ENCODE measurements around the gene SOBP.

SOBP gene

DNA sequence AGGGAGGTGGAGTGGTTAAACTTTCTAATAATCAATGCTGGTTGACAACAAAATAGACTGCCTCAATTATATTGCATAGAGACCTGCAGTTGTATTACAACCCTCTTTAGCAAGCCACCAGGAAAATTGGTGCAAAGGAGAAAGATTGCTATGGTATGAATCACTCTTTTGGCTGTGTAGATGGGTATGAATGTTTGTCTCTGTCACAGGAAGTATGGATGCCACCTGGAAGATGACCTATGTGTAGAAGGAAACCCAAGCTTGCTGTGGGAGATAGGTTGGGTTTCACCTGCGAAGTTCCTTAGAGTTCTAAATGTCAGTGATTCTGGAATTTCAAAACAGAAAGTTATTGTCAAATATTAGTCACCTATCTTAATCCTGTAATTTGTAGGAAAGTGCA is 134.6 kb downstream of the SOBP start:
- TF ChIP-seq, protein P1, sequence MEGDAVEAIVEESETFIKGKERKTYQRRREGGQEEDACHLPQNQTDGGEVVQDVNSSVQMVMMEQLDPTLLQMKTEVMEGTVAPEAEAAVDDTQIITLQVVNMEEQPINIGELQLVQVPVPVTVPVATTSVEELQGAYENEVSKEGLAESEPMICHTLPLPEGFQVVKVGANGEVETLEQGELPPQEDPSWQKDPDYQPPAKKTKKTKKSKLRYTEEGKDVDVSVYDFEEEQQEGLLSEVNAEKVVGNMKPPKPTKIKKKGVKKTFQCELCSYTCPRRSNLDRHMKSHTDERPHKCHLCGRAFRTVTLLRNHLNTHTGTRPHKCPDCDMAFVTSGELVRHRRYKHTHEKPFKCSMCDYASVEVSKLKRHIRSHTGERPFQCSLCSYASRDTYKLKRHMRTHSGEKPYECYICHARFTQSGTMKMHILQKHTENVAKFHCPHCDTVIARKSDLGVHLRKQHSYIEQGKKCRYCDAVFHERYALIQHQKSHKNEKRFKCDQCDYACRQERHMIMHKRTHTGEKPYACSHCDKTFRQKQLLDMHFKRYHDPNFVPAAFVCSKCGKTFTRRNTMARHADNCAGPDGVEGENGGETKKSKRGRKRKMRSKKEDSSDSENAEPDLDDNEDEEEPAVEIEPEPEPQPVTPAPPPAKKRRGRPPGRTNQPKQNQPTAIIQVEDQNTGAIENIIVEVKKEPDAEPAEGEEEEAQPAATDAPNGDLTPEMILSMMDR (IDR thresholded peaks at IDR 0.05) = no peak
- no peak for TF ChIP-seq ZFX (IDR thresholded peaks at IDR 0.05; ENCODE audit: borderline replicate concordance)
- H3K27ac ChIP-seq = no peak overlapping the region

DNA sequence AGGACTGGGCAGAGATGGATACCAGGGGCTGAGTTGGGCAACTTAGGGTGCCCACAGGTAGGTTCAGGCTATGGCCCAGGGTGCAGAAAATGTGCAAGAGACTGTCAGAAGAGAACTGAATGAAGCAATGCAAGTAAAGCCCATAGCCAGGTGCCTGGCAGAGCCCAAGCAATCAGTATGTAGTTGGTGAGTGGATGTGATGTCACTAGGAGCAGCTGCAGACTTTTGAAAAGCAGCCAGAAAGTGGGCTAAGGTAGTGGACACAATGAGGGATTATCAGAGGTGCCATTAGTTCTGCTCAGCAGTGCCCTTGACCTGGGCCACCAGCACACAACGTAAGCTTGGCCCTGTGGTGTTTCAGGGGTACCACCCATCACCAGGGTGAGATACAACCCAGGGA is 135.3 kb downstream of the SOBP start:
- TF ChIP-seq ZFX (IDR thresholded peaks at IDR 0.05; ENCODE audit: borderline replicate concordance) = no peak
- TF ChIP-seq, protein P1 (IDR thresholded peaks at IDR 0.05) = no peak

DNA sequence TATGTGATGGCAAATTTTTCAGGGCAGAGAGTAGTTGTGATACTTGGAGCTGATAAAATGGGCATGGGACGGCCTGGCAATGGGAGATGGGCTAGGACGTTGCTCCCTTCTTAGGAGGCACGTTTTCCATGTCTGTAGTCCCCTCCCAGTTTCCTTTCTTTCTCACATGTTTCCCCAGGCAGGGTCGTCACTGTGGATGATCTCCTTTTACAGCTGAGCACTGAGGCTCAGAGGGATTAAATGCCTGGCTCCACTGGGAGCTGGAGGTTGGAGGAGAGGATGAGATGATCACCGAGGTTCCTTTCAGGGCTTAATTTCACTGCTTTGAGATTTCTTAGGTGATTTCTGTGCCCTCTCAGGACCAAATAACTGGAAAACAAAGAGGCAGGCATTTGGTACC is 136.7 kb downstream of the SOBP start:
- TF ChIP-seq ZFX (IDR thresholded peaks at IDR 0.05; ENCODE audit: borderline replicate concordance) = no peak
- TF ChIP-seq, protein P1 (IDR thresholded peaks at IDR 0.05) = no peak

More for the DNA sequence above, 135.3 kb downstream of the SOBP start:
- no peak overlapping the region for H3K27ac ChIP-seq

DNA sequence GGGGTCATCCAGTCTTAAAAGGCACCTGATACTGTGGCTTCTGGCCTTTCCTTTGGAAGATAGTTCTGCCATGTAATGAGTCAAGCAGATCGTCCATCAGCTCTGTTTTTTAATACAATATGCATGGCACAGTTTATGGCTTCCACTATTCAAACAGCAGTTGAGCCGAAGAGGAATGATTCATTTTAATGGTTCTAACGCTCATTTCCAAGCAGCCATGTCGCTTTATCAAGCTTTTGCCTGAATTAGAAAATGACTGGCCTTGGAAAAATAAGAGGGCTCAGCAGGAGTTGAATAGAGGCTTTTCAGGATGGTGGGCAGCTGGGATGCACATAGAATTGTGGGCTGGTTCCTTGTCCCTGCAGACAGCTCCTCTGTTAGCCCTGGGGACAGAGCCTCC is 138.1 kb downstream of the SOBP start:
- no peak for TF ChIP-seq ZFX (IDR thresholded peaks at IDR 0.05; ENCODE audit: borderline replicate concordance)
- TF ChIP-seq, protein P1 (IDR thresholded peaks at IDR 0.05) = no peak
- H3K27ac ChIP-seq = no peak overlapping the region

More for the DNA sequence above, 136.7 kb downstream of the SOBP start:
- H3K27ac ChIP-seq = no peak overlapping the region

DNA sequence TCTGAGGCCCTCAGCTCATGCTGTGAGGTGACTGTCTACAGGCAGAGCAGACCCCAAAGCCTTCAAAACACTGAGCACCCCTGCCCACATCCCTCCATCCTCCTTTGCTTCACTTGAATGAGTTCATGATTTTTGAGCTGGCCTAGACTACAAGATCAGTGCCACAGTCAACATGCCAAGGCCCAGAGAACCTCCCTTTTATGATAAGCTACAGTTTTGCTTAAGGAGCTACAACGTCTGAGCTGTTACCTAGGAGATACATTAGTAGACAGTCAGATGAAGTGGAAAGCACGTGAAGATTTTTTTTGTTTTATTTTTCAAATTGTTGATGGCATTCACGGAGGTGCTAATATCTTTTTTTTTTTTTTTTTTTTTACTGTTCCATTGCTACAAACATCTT is 139.0 kb downstream of the SOBP start:
- TF ChIP-seq ZFX (IDR thresholded peaks at IDR 0.05; ENCODE audit: borderline replicate concordance) = no peak
- TF ChIP-seq, protein P1 (IDR thresholded peaks at IDR 0.05) = no peak
- H3K27ac ChIP-seq = no peak overlapping the region

DNA sequence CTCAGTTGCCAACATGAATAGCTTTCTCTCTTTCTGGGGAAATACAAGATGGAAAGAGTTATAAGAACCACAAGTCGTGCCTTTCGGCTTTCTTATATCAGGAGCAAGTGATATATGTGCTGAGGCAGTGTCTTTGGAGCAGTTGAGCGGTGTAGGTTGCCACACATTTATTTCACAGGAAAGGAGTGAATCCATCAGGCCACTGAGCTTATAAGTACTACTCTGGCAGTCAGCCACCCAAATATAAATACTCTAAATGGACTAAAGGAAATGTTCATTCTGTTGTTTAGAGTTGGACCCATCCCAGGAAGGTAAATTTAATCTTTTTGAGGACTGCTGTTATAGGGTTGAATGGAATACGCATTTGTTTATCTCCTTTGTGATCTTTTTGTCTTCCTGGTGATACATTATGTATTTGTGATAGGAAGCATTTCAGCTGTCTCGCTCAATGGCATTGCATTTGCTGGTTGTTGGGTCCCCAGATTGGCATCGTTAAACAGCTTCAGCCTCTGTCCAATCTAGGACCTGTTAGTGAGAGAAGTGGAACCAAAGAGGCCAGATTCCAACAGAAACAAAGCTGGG is 139.7 kb downstream of the SOBP start:
- H3K27ac ChIP-seq = no peak overlapping the region
- TF ChIP-seq, protein P1 (IDR thresholded peaks at IDR 0.05) = no peak
- TF ChIP-seq ZFX (IDR thresholded peaks at IDR 0.05; ENCODE audit: borderline replicate concordance) = no peak

DNA sequence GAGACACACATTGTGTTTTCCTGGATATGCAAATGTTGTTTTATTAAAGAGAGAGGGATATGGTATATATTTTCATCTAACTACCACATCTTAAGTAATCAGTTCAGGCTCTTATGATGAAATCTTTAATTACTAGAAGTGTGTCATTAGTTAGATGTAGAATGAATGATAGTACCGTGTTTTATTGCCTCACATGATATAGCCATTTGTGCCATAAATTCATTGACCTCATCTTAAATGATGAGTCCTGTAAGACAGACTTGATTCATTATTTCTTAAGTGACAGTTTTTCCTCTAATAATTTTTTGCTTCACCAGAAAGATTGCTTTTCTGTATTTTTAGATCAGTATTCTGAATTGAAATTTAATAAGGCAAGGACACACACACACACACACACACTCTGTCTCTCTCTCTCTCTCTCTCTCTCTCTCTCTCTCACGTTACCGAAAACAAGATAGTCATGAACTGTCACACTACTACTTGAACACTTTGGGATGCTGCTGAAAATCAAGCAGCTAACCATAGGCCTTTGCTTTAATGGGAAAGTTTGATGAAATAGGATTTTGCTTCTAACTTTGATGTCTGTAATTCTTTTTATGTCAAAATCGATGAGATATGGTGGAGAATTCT is 140.5 kb downstream of the SOBP start:
- TF ChIP-seq ZFX (IDR thresholded peaks at IDR 0.05; ENCODE audit: borderline replicate concordance) = no peak
- TF ChIP-seq, protein P1 (IDR thresholded peaks at IDR 0.05) = no peak
- H3K27ac ChIP-seq = no peak overlapping the region

Data from 22Rv1 (cell line).